IPS DF 6.9 (cell line): ENCODE data around the gene HPN.

Experiments
- DNase-seq: peaks from one replicate; pipeline ENCODE4 v3.0.0-alpha.2; 2013; ENCODE audit warnings: low read depth, low spot score
- H3K27ac ChIP-seq: one replicate; pipeline ENCODE4 v1.5.1; 2013; ENCODE audit warnings: low read length, control low read depth
- H3K27me3 ChIP-seq: 2 replicates; pipeline ENCODE4 v1.6.1; 2013; ENCODE audit warnings: mild to moderate bottlenecking, low read length; ENCODE audit not compliant: control insufficient read depth, insufficient read depth
- H3K36me3 ChIP-seq: 2 replicates; pipeline ENCODE4 v1.6.1; 2013; ENCODE audit warnings: low read length; ENCODE audit not compliant: control insufficient read depth, insufficient read depth
- H3K4me1 ChIP-seq: 2 replicates; pipeline ENCODE4 v1.6.1; 2013; ENCODE audit warnings: low read length; ENCODE audit not compliant: control insufficient read depth, insufficient read depth
- H3K4me3 ChIP-seq: 2 replicates; pipeline ENCODE4 v1.5.1; 2013; ENCODE audit warnings: mild to moderate bottlenecking, low read length
- H3K9me3 ChIP-seq: 2 replicates; pipeline ENCODE4 v1.6.1; 2013; ENCODE audit warnings: low read length, inconsistent platforms; ENCODE audit not compliant: control insufficient read depth, insufficient read depth
- WGBS: extraction: QIAGEN DNeasy Blood & Tissue Kit; methylation state at CpG from one replicate; pipeline ENCODE4 v1.1.7; 2013; ENCODE audit warnings: mixed read lengths, missing lambda C conversion rate; ENCODE audit not compliant: insufficient read length, insufficient coverage; 5-methylcytosine and 5-hydroxymethylcytosine counted together

The HPN gene

DNA sequence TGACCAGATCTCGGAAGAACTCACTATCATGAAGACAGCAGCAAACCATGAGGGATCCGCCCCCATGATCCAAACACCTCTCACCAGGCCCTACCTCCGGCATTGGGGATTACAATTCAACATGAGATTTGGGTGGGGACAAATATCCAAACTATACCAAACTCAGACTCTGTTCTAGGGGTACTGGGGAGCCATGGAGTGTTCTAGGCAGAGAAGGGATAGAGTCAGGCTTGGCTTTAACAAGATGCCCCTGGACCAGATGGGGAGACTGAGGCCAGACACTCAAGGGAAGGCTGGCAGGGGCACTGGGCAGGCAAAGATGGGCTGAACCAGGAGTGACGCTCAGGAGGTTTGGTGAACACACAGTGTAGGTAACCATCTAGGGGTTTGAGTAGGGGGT is 23.1 kb upstream of the HPN start:
- DNase-seq: no peak
- H3K4me3 ChIP-seq: no peak overlapping the region
- H3K4me1 ChIP-seq: no peaks in the 10 kb centered on the region
- no CpG with 5 or more reads among the region's 4 CpGs for WGBS
- H3K9me3 ChIP-seq: no peaks in the 10 kb centered on the region
- no peak overlapping the region for H3K27ac ChIP-seq
- peaks cover 69% of the 10 kb centered on the region for H3K36me3 ChIP-seq
- H3K27me3 ChIP-seq: no peaks in the 10 kb centered on the region

DNA sequence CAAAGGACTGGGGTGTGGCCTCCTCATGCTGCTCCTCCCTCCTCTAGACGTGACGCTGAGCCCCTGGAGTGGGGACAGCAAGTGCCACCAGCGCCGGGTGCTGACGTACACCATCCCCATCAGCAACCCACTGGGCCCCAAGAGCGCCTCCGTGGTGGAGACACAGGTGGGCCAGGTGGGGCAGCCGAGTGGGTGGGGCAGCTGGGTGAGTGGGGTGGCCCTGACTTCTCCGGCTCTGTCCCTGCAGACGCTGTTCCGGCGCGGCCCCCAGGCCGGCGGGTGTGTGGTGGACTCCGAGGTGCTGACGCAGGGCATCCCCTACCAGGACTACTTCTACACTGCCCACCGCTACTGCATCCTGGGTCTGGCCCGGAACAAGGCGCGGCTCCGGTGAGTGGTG is 22.4 kb upstream of the HPN start:
- peaks cover 69% of the 10 kb centered on the region for H3K36me3 ChIP-seq
- H3K4me1 ChIP-seq: no peaks in the 10 kb centered on the region
- WGBS: no CpG with 5 or more reads among the region's 22 CpGs
- H3K27me3 ChIP-seq: no peaks in the 10 kb centered on the region
- H3K4me3 ChIP-seq: no peak overlapping the region
- H3K9me3 ChIP-seq: no peaks in the 10 kb centered on the region
- DNase-seq: no peak
- no peak overlapping the region for H3K27ac ChIP-seq

DNA sequence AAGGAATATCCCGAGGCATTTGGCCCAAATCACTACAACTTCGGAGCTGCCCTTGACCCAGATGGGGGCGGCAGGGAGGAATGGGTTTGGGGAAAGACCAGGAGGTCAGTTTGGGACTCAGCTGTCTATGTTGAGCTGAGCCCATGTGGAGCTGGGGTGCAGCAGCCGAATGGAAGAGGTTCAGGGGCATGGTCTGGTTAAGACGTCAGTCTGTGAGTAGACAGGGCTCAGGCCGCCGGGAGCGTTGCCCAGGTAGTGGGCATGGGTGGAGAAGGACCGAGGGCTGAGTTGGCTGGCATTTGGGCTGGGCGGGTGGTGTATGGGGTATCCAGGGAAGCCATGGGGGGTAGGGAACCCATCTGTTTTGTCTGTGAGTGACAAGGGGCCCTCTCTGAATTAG is 20.5 kb upstream of the HPN start:
- Histone ChIP-seq H3K27me3 (no peaks in the 10 kb centered on the region), H3K4me3 (no peak overlapping the region), H3K9me3 (no peaks in the 10 kb centered on the region), H3K4me1 (no peaks in the 10 kb centered on the region), H3K36me3 (peaks cover 70% of the 10 kb centered on the region), H3K27ac (no peak overlapping the region)
- no CpG with 5 or more reads among the region's 10 CpGs for WGBS
- DNase-seq: no peak

- Histone ChIP-seq H3K4me1 (no peaks in the 10 kb centered on the region), H3K36me3 (peaks cover 75% of the 10 kb centered on the region)
- WGBS: no CpG with 5 or more reads among the region's 25 CpGs
Observed at GRCh38 chr19:35021596-35021995, 19.9 kb upstream of the HPN start.

DNA sequence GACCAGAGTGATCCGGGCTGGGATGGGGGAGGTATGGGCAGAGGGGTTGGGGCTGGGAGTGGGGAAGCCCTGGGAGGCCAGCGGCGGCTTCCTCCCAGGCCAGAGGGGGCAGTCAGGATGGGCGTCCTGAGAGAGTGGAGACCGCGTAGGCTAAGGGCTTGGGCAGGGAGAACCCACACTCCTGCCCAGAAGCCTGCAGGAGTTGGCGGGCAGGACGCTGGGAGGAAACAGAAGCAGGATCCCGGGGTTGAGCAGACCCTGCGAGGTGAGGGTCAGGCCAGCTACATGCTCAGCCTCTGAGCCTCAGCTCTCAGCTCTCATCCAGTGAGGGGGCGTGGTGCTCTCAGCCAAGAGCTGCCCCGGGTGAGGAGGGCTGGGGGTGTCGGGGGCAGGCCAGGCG is 19.1 kb upstream of the HPN start:
- Histone ChIP-seq H3K9me3 (no peaks in the 10 kb centered on the region), H3K27me3 (no peaks in the 10 kb centered on the region), H3K27ac (no peak overlapping the region), H3K4me3 (no peak overlapping the region), H3K36me3 (peaks cover 77% of the 10 kb centered on the region), H3K4me1 (no peaks in the 10 kb centered on the region)
- no CpG with 5 or more reads among the region's 14 CpGs for WGBS
- no peak for DNase-seq

More at GRCh38 chr19:35021596-35021995, 19.9 kb upstream of the HPN start:
- Histone ChIP-seq H3K27me3 (no peaks in the 10 kb centered on the region), H3K9me3 (no peaks in the 10 kb centered on the region), H3K27ac (no peak overlapping the region), H3K4me3 (no peak overlapping the region)
- no peak for DNase-seq

- DNase-seq: no peak
- no CpG with 5 or more reads among the region's 19 CpGs for WGBS
- no peak overlapping the region for H3K4me3 ChIP-seq
- H3K4me1 ChIP-seq: no peaks in the 10 kb centered on the region
- no peaks in the 10 kb centered on the region for H3K27me3 ChIP-seq
- no peaks in the 10 kb centered on the region for H3K9me3 ChIP-seq
- H3K27ac ChIP-seq: no peak overlapping the region
- H3K36me3 ChIP-seq: peaks cover 74% of the 10 kb centered on the region
Observed at GRCh38 chr19:35023428-35023827, 18.1 kb upstream of the HPN start.

- H3K4me1 ChIP-seq: no peaks in the 10 kb centered on the region
Observed at GRCh38 chr19:35024095-35024494, 17.4 kb upstream of the HPN start.

GRCh38 chr19:35025969-35026368 is 15.6 kb upstream of the HPN start:
- DNase-seq: no peak
- WGBS: no CpG with 5 or more reads among the region's 21 CpGs
- no peaks in the 10 kb centered on the region for H3K9me3 ChIP-seq
- H3K36me3 ChIP-seq: peaks cover 53% of the 10 kb centered on the region
- H3K4me3 ChIP-seq: no peak overlapping the region
- H3K4me1 ChIP-seq: no peaks in the 10 kb centered on the region
- no peaks in the 10 kb centered on the region; the same call in 1 of the 2 replicates for H3K27me3 ChIP-seq
- no peak overlapping the region for H3K27ac ChIP-seq

More at GRCh38 chr19:35024095-35024494, 17.4 kb upstream of the HPN start:
- Histone ChIP-seq H3K27ac (no peak overlapping the region), H3K4me3 (no peak overlapping the region), H3K9me3 (no peaks in the 10 kb centered on the region), H3K27me3 (no peaks in the 10 kb centered on the region), H3K36me3 (peaks cover 67% of the 10 kb centered on the region)
- DNase-seq: no peak
- no CpG with 5 or more reads among the region's 6 CpGs for WGBS

DNA sequence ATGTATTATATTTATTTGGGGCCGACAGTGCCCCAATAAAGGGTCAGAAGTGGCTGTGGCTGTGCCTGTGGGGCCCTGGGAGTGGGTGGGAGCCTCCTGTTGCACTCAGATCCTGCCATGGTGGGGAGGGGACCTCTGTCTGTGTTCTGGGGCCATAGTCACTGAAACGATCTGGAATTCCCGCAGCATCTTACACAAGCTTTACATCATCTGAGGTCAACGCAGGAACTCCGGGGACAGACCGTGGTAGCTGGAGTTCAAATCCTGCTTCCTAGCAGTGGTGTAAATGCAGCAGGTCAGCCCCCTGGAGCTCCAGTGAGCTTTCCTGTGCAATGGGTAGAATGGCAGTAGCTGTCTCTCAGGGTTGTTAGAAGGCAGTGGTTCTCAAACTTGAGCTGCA is 15.1 kb upstream of the HPN start:
- Histone ChIP-seq H3K9me3 (no peaks in the 10 kb centered on the region), H3K4me3 (no peak overlapping the region; the same call in 1 of the 2 replicates), H3K27ac (no peak overlapping the region), H3K4me1 (no peaks in the 10 kb centered on the region), H3K36me3 (peaks cover 48% of the 10 kb centered on the region), H3K27me3 (peaks cover 4% of the 10 kb centered on the region; the same call in 1 of the 2 replicates)
- no peak for DNase-seq
- no CpG with 5 or more reads among the region's 6 CpGs for WGBS

DNA sequence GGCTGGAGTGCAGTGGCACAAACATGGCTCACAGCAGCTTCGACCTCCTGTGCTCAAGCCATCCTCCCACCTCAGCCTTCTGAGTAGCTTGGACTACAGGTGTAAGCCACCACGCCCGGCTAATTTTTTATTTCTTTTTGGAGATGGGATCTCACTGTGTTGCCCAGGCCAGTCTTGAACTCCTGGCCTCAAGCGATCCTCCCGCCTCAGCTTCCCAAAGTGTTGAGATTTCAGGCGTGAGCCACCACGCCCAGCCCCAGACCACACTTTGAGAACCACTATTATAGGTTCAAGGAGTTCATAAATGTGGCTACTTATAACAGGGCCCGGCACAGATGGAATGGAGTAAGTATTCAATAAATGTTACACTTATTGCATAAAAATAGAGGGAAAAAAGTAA is 14.5 kb upstream of the HPN start:
- H3K9me3 ChIP-seq: no peaks in the 10 kb centered on the region
- no peak overlapping the region for H3K4me3 ChIP-seq
- H3K4me1 ChIP-seq: no peaks in the 10 kb centered on the region
- H3K36me3 ChIP-seq: peaks cover 43% of the 10 kb centered on the region
- WGBS: no CpG with 5 or more reads among the region's 8 CpGs
- no peak for DNase-seq
- peaks cover 7% of the 10 kb centered on the region; the same call in 1 of the 2 replicates for H3K27me3 ChIP-seq
- H3K27ac ChIP-seq: no peak overlapping the region

GRCh38 chr19:35027851-35028599 is 13.5 kb upstream of the HPN start:
- WGBS: no CpG with 5 or more reads among the region's 7 CpGs

More at GRCh38 chr19:35027851-35028599, 13.5 kb upstream of the HPN start:
- H3K4me3 ChIP-seq: no peak overlapping the region
- H3K27ac ChIP-seq: no peak overlapping the region
- H3K27me3 ChIP-seq: peaks cover 12% of the 10 kb centered on the region; the same call in 1 of the 2 replicates
- no peaks in the 10 kb centered on the region for H3K4me1 ChIP-seq
- DNase-seq: no peak
- H3K9me3 ChIP-seq: no peaks in the 10 kb centered on the region
- peaks cover 32% of the 10 kb centered on the region for H3K36me3 ChIP-seq
